HS-27A (cell line): ENCODE results near the gene GRK7.
"Not testable (repeated sequence)": the region's sequence is repeated elsewhere in the genome, so short reads cannot be mapped to it uniquely, and the experiment has no call there.

Source experiments
- DNase-seq: peaks from one replicate; pipeline ENCODE4 v3.0.0-alpha.2; 2012; ENCODE audit warnings: low read depth, missing footprints

The GRK7 gene

GRCh38 chr3:141796081-141796888, 33.1 kb downstream of the GRK7 start:
- DNase-seq = no peak

- no peak for DNase-seq
These were observed 33.9 kb downstream of the GRK7 start for GRCh38 chr3:141796889-141797781.

- DNase-seq = no peak
These were observed 34.7 kb downstream of the GRK7 start for GRCh38 chr3:141797819-141798447.

- no peak for DNase-seq
These were observed 35.2 kb downstream of the GRK7 start for GRCh38 chr3:141798448-141798845.

GRCh38 chr3:141802316-141803077, 39.3 kb downstream of the GRK7 start:
- DNase-seq = no peak

- not testable (repeated sequence) for DNase-seq
These were observed 40.3 kb downstream of the GRK7 start for GRCh38 chr3:141803538-141803937.

- DNase-seq = no peak
These were observed 41.2 kb downstream of the GRK7 start for GRCh38 chr3:141804447-141804777.

GRCh38 chr3:141804778-141805639, 41.8 kb downstream of the GRK7 start:
- no peak for DNase-seq

- DNase-seq = no peak
These were observed 44.2 kb downstream of the GRK7 start for GRCh38 chr3:141807277-141808033.

GRCh38 chr3:141808586-141808985, 45.4 kb downstream of the GRK7 start:
- no peak for DNase-seq

- DNase-seq = no peak
These were observed 47.0 kb downstream of the GRK7 start for GRCh38 chr3:141810161-141810560.

- no peak for DNase-seq
These were observed 48.1 kb downstream of the GRK7 start for GRCh38 chr3:141811348-141811747.

GRCh38 chr3:141812084-141812483, 48.9 kb downstream of the GRK7 start:
- DNase-seq = no peak

GRCh38 chr3:141812586-141812985, 49.4 kb downstream of the GRK7 start:
- no peak for DNase-seq
